GM12864 (cell line): ENCODE data around the gene CTIF.

Source experiments
- DNase-seq: peaks from one replicate; pipeline ENCODE4 v3.0.0-alpha.2; 2011; ENCODE audit warnings: low read depth
- H3K4me3 ChIP-seq: 2 replicates; pipeline ENCODE4 v1.5.1; 2011; ENCODE audit warnings: mild to moderate bottlenecking, low read depth, low read length, control low read depth
- CTCF ChIP-seq: IDR thresholded peaks from 2 replicates; pipeline ENCODE4 v1.5.1; 2011; ENCODE audit warnings: low read depth, mild to moderate bottlenecking, moderate library complexity, low read length, control low read depth, inconsistent platforms; ENCODE audit errors: missing control alignments

The CTIF gene

GRCh38 chr18:48551100-48551499 is 12.3 kb downstream of the CTIF start:
- no peak overlapping the region for H3K4me3 ChIP-seq
- no peak for TF ChIP-seq CTCF
- DNase-seq: no peak

- DNase-seq: no peak
- TF ChIP-seq CTCF: no peak
- no peak overlapping the region for H3K4me3 ChIP-seq
Measured at GRCh38 chr18:48552130-48552529, 13.3 kb downstream of the CTIF start.

GRCh38 chr18:48553236-48553635 is 14.4 kb downstream of the CTIF start:
- no peak for DNase-seq
- TF ChIP-seq CTCF: no peak
- no peak overlapping the region for H3K4me3 ChIP-seq

- no peak overlapping the region for H3K4me3 ChIP-seq
- DNase-seq: no peak
- no peak for TF ChIP-seq CTCF
Measured at GRCh38 chr18:48554610-48555400, 16.0 kb downstream of the CTIF start.

GRCh38 chr18:48555465-48555995 is 16.7 kb downstream of the CTIF start:
- no peak for TF ChIP-seq CTCF
- H3K4me3 ChIP-seq: no peak overlapping the region
- DNase-seq: no peak

GRCh38 chr18:48557640-48558174 is 18.9 kb downstream of the CTIF start:
- no peak for DNase-seq
- TF ChIP-seq CTCF: no peak
- no peak overlapping the region for H3K4me3 ChIP-seq
